HL-60/S4 treated with retinoic acid at 250 ng/mL for 4 days and 3 days (cell line): ENCODE measurements around the gene AKAP11.

Source experiments
- in situ Hi-C: fragments of 300-500 bp; cut with MboI; formaldehyde crosslinking; loops from 2 replicates; pipeline ENCODE4 v1.7.0; 2022; ENCODE audit warnings: low sequenced_read_pairs

The AKAP11 gene

GRCh38 chr13:42329239-42329638 lies 57.3 kb downstream of the AKAP11 start:
- in situ Hi-C loops: no loop called here

- in situ Hi-C loops: no loop called here
Measured at GRCh38 chr13:42331009-42331408, 59.1 kb downstream of the AKAP11 start.

GRCh38 chr13:42333613-42334328 lies 61.8 kb downstream of the AKAP11 start:
- in situ Hi-C loops: no loop called here

GRCh38 chr13:42334329-42334706 lies 62.4 kb downstream of the AKAP11 start:
- in situ Hi-C loops: no loop called here

- in situ Hi-C loops: no loop called here
Measured at GRCh38 chr13:42337808-42338600, 66.1 kb downstream of the AKAP11 start.

- in situ Hi-C loops: no loop called here
Measured at GRCh38 chr13:42345367-42345766, 73.4 kb downstream of the AKAP11 start.

GRCh38 chr13:42348576-42348975 lies 76.6 kb downstream of the AKAP11 start:
- in situ Hi-C loops: no loop called here

GRCh38 chr13:42350141-42350540 lies 78.2 kb downstream of the AKAP11 start:
- in situ Hi-C loops: no loop called here

- in situ Hi-C loops: no loop called here
Measured at GRCh38 chr13:42354241-42355091, 82.5 kb downstream of the AKAP11 start.

GRCh38 chr13:42355092-42355485 lies 83.1 kb downstream of the AKAP11 start:
- in situ Hi-C loops: no loop called here

- in situ Hi-C loops: no loop called here
Measured at GRCh38 chr13:42355491-42356183, 83.7 kb downstream of the AKAP11 start.

GRCh38 chr13:42356184-42356575 lies 84.2 kb downstream of the AKAP11 start:
- in situ Hi-C loops: no loop called here

- in situ Hi-C loops: no loop called here
Measured at GRCh38 chr13:42360046-42360574, 88.2 kb downstream of the AKAP11 start.

- in situ Hi-C loops: no loop called here
Measured at GRCh38 chr13:42361701-42362100, 89.7 kb downstream of the AKAP11 start.

GRCh38 chr13:42363941-42364612 lies 92.1 kb downstream of the AKAP11 start:
- in situ Hi-C loops: no loop called here

GRCh38 chr13:42364613-42365000 lies 92.7 kb downstream of the AKAP11 start:
- in situ Hi-C loops: no loop called here

GRCh38 chr13:42367831-42368230 lies 95.9 kb downstream of the AKAP11 start:
- in situ Hi-C loops: no loop called here

- in situ Hi-C loops: no loop called here
Measured at GRCh38 chr13:42369071-42369797, 97.3 kb downstream of the AKAP11 start.

- in situ Hi-C loops: no loop called here
Measured at GRCh38 chr13:42370229-42370628, 98.3 kb downstream of the AKAP11 start.
